ENCODE measurements around the gene C2CD4B. TPM values are rescaled to one million over a fixed set of nuclear protein-coding genes. Genes with fewer than 3 reads are reported as not detected.

C2CD4B gene
- total RNA-seq, 1 donor from 2014 or later: 3.5 TPM

- no peaks in the 10 kb centered on the region for H3K27me3 ChIP-seq
- no peak for TF ChIP-seq CTCF (IDR thresholded peaks at IDR 0.05)
- peaks cover 16% of the 10 kb centered on the region for H3K4me1 ChIP-seq
- H3K4me3 ChIP-seq: peak overlapping the region; percentile 34
- H3K9me3 ChIP-seq: no peaks in the 10 kb centered on the region
- H3K36me3 ChIP-seq: no peaks in the 10 kb centered on the region
- intact Hi-C loops (cut with DNase I): no loop called here
- peak; percentile 74 for ATAC-seq
- peak overlapping the region; percentile 64 for H3K27ac ChIP-seq
- DNase-seq: no peak
Observed at GRCh38 chr15:62119227-62119864, 45.7 kb downstream of the C2CD4B start.

- TF ChIP-seq CTCF (IDR thresholded peaks at IDR 0.05): no peak
- H3K4me3 ChIP-seq: peak overlapping the region; percentile 34
- no peaks in the 10 kb centered on the region for H3K36me3 ChIP-seq
- peak overlapping the region; percentile 64 for H3K27ac ChIP-seq
- intact Hi-C loops (cut with DNase I): no loop called here
- no peak for DNase-seq
- H3K9me3 ChIP-seq: no peaks in the 10 kb centered on the region
- no peak for ATAC-seq
- H3K27me3 ChIP-seq: no peaks in the 10 kb centered on the region
- H3K4me1 ChIP-seq: peaks cover 9% of the 10 kb centered on the region
Observed at GRCh38 chr15:62118520-62119226, 46.4 kb downstream of the C2CD4B start.

- TF ChIP-seq CTCF (IDR thresholded peaks at IDR 0.05): no peak
- H3K4me3 ChIP-seq: no peak overlapping the region
- ATAC-seq (no peak), DNase-seq (no peak)
- no peaks in the 10 kb centered on the region for H3K27me3 ChIP-seq
- H3K27ac ChIP-seq: no peak overlapping the region
- intact Hi-C loops (cut with DNase I): no loop called here
- no peaks in the 10 kb centered on the region for H3K9me3 ChIP-seq
- H3K36me3 ChIP-seq: no peaks in the 10 kb centered on the region
- H3K4me1 ChIP-seq: peaks cover 8% of the 10 kb centered on the region
Observed at GRCh38 chr15:62115847-62116246, 49.2 kb downstream of the C2CD4B start.

Other genes starting within 250 kb of the C2CD4B start
- 87.1 TPM for gene VPS13C, start 104.8 kb downstream of the C2CD4B start, total RNA-seq
- gene C2CD4A, start 98.3 kb downstream of the C2CD4B start, total RNA-seq: 0.14 TPM
- 9.3 TPM for gene TLN2, start 225.3 kb upstream of the C2CD4B start, total RNA-seq

Data from upper lobe of right lung (tissue), 1 donor.